Measurements from ENCODE around the gene PRAME. TPM values are rescaled to one million over a fixed set of nuclear protein-coding genes. Genes with fewer than 3 reads are reported as not detected.

The PRAME gene
- total RNA-seq, 2 donors from 2014 or later = 0.19 TPM; not detected in 1

DNA sequence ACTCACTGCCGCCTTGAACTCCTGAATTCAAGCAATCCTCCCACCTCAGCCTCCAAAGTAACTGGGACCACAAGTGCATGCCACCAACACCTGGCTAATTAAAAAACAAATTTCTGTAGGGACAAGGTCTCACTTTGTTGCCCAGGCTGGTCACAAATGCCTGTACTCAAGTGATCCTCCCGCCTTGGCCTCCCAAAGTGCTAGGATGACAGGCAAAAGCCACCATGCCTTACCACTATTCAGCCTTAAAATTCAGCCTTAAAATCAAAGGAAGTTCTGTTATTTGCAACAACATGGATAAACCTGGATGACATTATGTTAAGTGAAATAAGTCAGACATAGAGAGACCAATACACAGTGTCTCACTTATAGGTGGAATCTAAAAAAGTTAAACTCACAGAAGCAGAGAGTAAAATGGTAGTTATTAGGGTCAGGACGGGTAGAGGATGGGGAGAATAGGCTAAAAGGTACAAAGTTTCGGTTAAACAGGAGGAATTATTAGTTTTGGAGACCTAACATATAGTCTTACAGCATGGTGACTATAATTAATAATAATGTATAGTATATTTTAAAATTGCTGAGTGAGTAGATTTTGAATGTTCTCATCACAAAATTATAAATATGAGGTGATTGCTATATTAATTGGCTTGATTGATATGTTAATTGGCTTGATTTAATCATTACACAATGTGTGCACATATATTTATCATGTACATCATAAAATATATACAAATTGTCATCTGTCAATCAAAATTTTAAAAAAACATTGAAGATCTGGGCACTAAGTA is 32.7 kb downstream of the PRAME start:
- H3K27ac ChIP-seq = no peak overlapping the region
- no peaks in the 10 kb centered on the region for H3K36me3 ChIP-seq
- H3K4me3 ChIP-seq = no peak overlapping the region
- TF ChIP-seq, protein P1, sequence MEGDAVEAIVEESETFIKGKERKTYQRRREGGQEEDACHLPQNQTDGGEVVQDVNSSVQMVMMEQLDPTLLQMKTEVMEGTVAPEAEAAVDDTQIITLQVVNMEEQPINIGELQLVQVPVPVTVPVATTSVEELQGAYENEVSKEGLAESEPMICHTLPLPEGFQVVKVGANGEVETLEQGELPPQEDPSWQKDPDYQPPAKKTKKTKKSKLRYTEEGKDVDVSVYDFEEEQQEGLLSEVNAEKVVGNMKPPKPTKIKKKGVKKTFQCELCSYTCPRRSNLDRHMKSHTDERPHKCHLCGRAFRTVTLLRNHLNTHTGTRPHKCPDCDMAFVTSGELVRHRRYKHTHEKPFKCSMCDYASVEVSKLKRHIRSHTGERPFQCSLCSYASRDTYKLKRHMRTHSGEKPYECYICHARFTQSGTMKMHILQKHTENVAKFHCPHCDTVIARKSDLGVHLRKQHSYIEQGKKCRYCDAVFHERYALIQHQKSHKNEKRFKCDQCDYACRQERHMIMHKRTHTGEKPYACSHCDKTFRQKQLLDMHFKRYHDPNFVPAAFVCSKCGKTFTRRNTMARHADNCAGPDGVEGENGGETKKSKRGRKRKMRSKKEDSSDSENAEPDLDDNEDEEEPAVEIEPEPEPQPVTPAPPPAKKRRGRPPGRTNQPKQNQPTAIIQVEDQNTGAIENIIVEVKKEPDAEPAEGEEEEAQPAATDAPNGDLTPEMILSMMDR (IDR thresholded peaks at IDR 0.05) = no peak
- DNase-seq (ENCODE audit: low spot score) = no peak
- H3K4me1 ChIP-seq = no peaks in the 10 kb centered on the region
- no peaks in the 10 kb centered on the region for H3K27me3 ChIP-seq
- H3K9me3 ChIP-seq = no peaks in the 10 kb centered on the region

DNA sequence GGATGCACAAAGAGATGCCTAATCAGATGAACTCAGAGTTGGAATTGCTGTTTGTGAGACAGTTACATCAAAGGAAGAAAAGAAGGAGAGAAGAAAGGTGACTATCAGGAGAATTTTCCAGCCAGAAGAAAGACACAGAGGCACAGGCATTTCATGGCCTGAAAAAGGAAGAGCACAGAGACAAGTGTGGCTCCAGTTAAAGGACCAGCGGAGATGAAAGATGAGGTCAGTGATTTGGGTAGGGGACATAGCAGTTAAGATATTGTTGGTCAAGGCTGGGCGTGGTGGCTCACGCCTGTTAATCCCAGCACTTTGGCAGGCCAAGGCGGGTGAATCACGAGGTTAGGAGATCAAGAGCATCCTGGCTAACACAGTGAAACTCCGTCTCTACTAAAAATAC is 35.6 kb downstream of the PRAME start:
- Histone ChIP-seq H3K4me1 (no peaks in the 10 kb centered on the region), H3K4me3 (no peak overlapping the region), H3K27ac (no peak overlapping the region), H3K27me3 (no peaks in the 10 kb centered on the region), H3K36me3 (no peaks in the 10 kb centered on the region), H3K9me3 (no peaks in the 10 kb centered on the region)
- TF ChIP-seq, protein P1 (IDR thresholded peaks at IDR 0.05) = no peak
- DNase-seq (ENCODE audit: low spot score) = no peak

DNA sequence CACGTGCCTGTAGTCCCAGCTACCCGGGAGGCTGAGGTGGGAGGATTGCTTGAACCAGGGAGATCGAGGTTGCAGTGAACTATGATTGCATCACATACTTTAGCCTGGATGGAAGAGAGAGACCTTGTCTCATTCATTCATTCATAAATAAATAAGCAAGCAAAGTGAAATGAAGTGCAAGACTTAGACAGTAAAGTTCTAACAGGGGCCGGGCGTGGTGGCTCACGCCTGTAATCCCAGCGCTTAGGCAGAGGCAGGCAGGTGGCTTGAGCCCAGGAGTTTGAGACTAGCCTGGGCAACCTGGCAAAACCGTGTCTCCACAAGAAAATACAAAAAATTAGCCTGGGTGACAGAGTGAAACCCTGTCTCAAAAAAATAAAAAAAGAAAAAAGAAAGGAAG is 37.4 kb downstream of the PRAME start:
- TF ChIP-seq, protein P1 (IDR thresholded peaks at IDR 0.05) = no peak
- Histone ChIP-seq H3K36me3 (no peaks in the 10 kb centered on the region), H3K27me3 (no peaks in the 10 kb centered on the region), H3K9me3 (no peaks in the 10 kb centered on the region), H3K27ac (no peak overlapping the region), H3K4me3 (no peak overlapping the region), H3K4me1 (no peaks in the 10 kb centered on the region)
- DNase-seq (ENCODE audit: low spot score) = no peak

DNA sequence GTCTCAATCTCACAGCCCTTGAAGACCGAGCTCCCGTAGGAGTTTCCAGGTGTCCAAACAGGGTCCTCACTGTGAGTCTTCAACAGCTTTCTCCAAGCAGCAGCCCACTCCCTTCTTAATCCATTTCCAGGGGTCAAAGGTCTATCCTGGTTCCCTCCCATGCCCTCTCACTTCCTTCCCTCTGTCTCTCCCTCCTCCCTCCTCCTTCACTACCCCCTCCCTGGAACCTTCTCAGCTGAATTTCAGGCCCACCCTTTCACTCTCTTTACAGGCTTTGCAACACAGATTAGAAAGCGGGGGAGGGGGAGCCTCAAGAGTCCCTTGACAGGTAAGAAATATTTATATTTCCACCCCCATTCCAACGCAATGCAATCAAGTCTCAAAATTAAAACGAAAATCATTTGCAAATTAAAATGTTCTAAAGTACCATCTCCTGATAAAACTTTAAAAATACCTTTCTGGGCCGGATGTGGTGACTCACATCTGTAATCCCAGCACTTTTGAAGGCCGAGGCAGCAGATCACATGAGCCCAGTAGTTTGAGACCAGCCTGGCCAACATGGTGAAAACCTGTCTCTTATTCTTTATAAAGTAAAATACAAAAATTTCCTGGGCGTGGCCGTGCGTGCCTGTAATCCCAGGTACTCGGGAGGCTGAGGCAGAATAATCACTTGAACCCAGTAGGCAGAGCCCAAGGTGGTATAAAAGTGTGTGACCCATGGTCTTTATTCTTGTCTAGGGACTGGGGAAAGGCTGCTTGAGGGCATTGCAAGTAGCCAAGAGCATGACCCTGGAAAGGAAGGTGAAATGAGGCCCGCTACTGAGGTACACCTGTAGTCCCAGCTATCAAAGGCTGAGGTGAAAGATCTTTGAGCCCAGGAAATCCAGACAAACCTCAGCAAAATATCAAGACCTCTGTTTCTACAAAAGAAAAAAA is 38.1 kb downstream of the PRAME start:
- no peak for DNase-seq (ENCODE audit: low spot score)
- no peak overlapping the region for H3K4me3 ChIP-seq
- TF ChIP-seq, protein P1 (IDR thresholded peaks at IDR 0.05) = no peak
- H3K27ac ChIP-seq = no peak overlapping the region
- no peaks in the 10 kb centered on the region for H3K36me3 ChIP-seq
- no peaks in the 10 kb centered on the region for H3K4me1 ChIP-seq
- no peaks in the 10 kb centered on the region for H3K27me3 ChIP-seq
- no peaks in the 10 kb centered on the region for H3K9me3 ChIP-seq

DNA sequence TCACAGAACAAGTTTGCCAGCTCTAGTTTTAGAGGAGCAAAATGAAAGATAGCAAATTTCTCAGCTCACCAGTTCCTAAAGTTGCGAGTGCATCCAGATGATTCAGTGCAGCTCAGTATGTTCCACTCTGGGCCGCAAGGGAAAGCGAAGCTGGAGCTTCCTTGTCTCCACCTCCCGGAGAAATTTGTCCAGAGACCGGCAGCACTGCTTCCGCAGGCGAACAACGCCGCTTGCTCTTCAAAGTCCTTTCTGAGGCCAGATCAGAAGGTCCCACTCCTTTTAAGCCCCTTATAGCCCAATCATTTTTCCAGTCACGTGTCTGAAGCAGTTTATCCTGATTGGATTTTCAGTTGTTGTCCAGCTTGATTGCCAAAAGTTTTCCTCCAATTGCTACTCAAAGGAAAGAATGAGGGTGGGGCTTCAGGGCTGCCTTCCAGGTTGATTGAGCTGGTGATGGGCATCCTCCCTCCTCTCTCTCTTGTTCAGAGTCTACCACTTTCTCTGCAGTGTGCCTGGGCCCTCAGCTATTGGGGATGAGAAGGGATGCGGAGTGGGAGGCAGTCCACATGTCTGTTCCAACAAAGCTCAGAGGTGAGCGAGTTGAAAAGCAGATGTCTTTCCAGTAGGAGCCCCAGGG is 38.9 kb downstream of the PRAME start, which contains the start of gene ZNF280A:
TSS of gene ZNF280A (minus strand) at position 251 of the 637 bp plus-strand sequence. CDS start 4,640 bp downstream, outside the sequence.
- Histone ChIP-seq H3K9me3 (no peaks in the 10 kb centered on the region), H3K4me1 (no peaks in the 10 kb centered on the region), H3K4me3 (no peak within 1 kb of the TSS), H3K27me3 (no peaks in the 10 kb centered on the region), H3K27ac (no peak within 1 kb of the TSS), H3K36me3 (no peaks in the 10 kb centered on the region)
- no peak for DNase-seq (ENCODE audit: low spot score)
- TF ChIP-seq, protein P1 (IDR thresholded peaks at IDR 0.05) = no peak

All from right atrium auricular region (tissue), 2 donors.